ENCODE data around the gene CCDC154.
A peak's percentile ranks its signal among the peaks of the same experiment; 100 is the strongest.

CCDC154 gene

DNA sequence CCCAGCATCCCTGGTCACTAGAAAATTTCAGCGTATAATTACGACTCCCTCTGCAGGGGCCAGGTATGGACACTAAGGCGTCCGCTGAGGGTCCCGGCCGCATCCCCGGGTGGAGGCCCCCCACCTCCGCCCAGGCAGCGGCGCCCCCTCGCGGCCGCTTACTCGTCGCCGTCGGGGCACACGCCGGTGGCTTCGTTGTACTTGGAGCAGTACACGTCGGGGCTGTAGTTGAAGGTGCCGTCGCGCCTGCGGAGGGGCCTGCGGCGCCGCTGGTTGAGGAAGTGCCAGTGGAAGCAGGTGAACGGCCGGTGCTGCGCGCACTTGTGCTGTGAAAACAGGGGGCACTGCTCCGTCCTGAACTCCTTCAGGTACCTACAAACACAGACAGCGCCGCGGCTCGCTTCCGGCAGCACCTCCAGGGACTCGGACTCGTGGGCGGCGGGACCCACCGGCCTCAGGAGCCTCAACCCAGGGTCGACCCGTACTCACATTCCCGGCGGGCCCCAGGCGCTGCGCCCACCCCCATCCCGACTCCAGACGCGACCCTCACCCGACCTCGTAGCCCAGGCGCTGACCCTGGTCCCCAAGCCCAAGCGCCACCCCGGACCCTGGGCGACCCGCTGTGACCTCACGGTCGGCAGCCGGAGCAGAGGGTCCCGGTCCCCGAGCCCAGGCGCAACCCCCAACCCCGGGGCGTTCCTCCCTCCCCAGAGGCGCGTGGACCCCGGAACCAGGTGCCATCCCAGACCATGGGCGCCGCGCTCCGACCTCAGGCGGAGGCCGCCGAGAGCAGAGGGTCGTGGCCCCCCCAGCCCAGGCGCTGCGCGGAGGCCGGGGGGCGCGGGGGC, 30.4 kb downstream of the CCDC154 start:
- peak; percentile 27 for DNase-seq

DNA sequence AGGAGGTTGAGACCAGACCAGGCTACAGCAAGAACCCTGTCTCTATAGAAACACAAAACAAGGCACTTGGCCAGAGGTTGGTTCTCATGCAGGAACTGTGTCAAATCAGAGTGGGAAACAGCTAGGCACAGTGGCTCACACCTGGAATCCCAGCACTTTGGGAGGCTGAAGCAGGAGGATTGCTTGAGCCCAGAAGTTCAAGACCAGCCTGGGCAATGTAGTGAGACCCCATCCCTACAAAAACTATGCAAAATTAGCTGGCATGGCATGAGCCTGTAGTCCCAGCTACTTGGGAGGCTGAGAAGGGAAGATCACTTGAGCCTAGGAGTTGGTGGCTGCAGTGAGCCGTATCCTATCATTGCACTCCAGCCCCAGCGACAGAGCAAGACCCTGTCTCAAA, 31.5 kb downstream of the CCDC154 start:
- DNase-seq: no peak

DNA sequence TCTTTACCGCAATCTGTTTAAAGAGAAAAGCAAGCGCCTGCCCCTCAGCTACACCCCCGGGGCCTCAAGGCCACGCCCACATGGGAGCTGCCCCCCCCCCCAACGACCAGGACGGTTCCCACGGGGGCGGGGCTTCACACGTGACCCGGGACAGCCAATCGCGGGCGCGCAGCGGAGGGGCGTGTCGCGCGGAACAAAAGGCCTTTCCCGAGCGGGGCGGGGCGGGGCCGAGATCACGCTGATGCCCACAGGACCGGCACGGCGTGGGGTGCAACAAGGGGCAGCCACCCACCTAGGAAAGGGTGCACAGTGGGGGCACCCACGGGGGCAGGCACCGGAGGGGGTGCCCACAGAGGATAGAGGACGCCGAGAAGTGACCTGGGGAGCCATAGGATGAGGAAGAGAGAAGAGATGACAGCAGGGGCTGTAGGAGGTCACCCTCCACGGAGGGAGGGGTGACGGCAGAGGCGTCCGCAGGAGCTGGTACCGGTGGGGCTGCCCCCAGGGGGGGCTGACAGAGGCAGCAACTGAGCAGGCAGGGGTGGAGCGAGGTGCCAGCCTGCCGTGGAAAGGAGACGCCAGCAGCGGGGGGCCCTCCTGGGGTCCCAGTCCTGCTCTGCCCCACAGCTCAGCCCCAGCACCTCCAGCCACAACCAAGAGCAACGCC, 36.1 kb downstream of the CCDC154 start:
- peak; percentile 67 for DNase-seq

DNA sequence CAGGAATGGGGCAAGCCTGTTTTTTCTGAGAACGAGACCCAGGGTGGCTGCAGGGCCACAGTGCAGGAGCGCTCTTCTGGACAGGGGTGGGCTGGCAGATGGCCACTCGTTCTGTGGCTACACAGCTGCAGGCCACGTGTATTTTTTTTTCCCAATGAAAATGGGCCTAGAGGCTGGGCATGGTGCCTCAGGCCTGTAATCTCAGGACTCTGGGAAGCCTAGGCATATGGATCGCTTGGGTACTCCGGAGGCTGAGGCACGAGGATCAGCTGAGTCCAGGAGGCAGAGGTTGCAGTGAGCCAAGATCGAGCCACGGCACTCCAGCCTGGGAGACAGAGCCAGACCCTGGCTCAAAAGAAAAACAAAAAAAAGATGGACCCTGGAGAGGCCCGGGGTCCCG, 36.6 kb downstream of the CCDC154 start:
- DNase-seq: no peak

DNA sequence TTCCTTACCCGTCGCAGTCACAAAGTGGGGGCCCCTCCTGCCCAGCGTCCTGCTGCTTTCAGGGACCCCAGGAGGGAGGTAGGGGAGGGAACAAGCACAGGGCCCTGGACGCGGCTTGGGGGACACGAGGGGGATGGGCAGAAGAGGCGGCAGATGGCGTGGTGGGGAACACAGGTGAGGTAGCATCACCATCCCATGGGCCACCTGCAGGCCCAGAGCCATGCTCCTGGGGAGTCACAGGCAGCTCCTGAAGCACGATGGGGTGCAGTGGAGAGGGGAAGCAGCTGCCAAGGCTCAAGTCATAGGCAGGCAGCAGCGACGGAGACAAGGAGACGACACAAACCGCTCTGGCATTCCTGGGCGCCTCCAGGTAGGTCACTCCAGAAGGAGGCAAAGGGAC, 40.6 kb downstream of the CCDC154 start:
- DNase-seq: no peak

DNA sequence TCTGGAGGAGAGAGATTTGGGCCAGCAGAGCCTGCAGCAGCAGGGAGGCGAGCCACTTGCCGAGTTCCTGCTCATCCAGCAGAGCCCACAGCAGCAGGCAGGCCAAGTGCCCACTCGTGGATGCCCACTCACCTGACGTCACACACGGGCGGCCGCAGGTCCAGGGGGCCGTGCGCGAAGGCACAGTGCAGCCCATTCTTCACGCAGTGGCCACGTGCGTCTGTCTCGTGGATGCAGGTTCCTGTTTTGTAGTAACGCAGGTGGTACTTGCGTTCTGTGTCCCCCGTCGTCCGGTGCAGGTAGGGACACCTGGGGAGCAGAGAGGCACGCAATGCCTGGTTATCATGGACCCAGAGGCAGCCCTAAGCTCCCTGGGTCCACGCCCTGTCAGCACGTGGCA, 41.3 kb downstream of the CCDC154 start:
- no peak for DNase-seq

DNA sequence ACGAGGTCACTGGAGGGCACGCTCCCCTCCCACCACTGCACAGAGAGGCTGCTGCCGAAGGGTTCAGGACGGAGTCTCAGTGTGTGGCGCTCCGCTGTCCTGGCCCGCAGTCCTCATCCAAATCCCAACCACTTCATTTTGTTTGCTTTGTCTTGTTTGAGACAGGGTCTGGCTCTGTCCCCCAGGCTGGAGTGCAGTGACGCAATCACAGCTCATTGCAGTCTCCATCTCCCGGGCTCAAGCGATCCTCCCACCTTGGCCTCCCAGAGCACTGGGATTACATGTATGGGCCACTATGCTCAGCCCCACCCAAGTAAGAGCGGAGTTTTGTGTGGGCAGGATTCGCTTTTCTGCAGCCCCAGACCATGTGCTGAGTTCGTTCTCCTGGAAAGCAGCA, 42.6 kb downstream of the CCDC154 start:
- DNase-seq: no peak

DNA sequence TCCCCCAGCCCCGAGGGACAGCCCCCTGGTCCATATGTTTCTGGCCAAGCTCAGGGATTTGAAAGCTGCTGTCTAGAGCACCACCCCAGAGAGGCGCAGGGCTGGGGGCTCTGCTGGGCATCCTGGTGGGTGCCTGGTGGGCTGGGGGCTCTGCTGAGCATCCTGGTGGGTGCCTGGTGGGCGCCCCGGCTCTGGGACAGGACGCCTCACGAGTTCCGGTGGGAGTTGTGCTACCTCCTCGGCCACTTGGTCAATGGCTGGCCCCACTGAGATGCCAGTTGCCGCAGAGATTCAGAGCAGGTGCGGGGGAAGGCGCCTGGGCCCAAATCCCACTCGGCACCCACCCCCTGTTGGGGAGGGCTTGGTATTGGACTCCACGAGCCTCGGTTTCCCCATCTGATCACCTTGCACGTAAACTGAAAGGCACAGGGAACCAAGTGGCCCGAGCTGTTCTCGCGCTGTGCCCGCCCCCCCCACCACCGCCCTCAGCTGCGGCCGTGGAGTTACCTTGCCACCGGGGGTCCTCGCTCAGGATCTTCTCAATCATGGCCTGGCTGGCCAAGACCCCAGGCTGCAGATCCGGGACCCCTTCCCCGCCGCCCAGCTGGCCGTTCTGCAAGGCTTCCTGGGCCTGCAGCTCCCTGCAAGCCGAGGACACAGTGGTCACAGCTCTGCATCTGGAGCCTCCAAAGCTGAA, 43.1 kb downstream of the CCDC154 start:
- DNase-seq: no peak

DNA sequence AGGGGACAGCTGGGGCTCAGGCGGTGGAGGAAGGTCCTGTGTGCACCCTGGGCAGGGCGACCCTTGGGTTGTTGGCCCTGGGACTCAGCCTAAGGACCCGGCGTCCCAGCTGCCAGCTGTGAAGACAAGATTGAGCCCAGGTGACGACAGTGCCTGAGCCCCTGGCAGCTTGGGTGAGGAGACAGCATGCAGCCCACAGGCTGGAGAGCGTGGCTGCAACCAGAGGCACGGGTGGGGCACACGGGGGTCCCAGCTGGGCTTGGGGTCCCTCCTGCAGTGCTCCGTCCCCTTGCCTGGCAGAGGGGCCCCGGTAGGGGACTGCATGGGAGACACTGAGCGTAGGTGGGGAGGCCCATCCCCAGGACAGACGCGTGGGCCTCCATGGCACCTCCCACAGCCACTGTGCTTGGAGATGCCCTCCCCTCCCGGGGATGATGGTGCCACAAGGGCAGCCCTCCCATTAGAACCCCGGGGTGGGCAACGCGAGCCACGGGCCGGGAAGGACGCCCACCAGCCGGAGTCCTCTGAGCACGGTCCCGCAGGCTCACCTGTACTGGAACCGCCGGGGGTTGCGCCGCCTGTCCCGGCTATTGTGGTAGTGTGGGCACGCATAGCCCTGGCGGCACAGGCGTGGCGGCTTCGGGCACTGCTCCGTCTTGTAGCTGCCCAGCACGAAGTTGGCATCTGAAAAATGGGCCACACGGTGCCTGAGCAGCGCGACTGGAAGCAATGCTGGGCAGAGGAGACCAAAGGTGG, 45.4 kb downstream of the CCDC154 start:
- DNase-seq: no peak

DNA sequence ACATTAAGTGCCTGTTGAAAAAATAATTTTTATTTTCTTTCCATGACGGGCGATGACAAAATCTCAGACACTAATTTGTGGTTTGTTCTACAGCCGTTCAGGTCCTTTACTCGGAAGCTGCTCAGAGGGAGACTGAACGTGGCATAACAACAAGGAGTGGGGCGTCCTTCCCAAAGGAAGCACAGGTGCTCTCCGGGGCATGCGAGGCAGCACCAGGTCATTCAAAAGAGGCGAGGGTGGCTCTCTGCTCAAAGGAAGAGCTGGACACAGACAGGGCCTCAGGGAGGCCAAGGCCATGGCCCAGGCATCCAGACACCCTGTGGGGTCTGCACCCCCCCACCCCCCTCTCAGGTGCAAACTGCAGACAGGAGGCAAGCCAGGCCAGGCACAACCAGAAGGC, 46.0 kb downstream of the CCDC154 start:
- DNase-seq: no peak

DNA sequence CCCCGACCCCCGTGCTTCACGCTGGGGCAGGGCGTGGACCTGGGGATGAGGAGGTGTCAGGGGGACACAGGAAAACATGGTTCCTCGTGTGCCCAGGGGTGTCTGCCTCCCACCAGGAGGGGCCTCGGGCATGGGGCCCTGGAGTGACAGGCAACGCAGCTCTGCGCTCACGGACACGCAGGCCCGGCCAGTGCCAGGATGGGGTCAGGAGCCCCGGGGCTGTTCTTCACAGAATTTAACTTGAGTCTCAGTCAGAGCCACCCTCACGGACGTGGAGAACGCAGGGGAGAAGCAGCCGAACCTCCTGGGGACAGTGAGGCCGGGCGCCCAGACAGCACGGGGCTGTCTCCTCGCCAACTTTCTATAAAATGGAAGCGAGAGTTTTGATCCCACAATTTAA, 46.6 kb downstream of the CCDC154 start:
- no peak for DNase-seq

DNA sequence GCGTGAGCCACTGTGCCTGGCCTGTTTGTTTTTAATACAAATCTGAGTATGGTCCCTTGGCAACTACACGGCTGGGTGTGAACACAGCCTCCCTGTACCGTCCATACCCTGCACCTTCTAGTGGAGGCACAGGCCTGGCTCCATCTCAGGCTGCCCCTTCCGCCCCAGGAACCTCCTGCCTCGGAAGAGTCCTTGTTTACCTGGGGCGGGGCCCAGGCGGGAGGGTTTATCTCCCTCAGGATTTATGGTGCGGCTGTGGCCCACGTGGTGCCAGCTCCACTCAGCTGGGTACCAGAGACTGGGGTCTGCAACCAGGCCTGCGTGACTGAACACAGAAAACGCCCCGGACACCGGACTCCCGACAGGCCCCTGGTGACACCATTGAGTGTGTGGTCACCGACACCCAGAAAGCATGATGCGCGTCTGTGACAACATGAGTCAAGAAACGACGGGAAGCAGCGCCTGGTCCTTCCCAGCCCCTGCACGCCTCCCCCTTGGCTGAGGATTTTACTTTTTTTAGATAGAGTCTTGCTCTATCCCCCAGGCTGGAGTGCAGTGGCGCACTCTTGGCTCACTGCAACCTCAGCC, 48.8 kb downstream of the CCDC154 start:
- no peak for DNase-seq

DNA sequence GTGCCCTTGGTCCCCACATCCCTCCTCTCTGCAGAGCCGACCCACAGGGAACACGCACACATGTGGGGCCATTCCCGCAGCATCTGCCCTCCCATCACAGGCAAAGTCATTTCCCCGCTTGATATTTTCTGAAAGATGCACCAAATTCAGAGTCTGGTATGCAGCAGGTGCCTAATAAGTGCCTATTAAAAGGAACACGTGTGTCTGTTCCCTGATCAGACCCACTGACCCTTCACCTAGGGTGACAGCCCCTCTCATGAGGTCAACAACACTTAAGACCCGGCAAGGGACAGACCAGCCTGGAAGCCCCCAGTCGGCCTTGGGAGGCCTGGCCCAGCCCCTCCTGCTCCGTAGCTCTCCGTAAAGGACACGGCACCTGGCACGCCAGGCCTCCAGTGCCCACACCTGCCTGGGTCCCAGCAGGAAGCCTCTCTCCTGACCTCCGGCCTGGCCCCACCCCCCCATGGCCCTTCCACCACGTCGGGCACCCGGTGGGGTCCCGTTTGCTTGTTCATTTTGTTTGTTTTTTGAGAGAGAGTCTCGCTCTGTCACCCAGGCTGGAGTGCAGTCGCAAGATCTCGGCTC, 49.9 kb downstream of the CCDC154 start:
- DNase-seq: no peak

DNA sequence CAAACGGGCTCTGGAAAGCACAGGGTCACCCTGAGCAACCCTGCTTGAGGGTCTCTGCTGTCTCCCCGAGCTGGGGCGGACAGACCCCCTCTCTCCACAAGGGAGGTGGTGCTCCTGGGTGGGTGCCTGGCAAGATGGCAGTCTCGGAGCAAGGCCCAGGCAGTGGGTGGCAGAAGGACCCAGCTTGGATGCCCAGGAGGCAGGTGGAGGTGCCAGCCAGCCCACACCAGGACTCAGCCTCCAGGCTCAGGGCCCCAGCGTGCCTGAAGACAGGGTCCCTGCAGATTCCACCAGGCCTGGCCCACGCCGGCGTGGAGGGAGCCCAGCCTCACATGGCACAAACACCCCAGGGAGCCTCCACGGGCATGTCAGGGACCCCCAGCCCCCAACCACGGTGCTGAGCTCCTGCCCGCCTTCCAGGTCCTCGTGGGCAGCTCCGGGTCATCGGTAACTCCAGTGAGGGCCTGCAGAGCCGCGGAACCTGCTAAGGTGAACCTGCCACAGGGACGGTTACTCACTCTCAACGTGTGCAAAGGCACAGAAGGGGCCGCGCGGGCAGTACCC, 50.7 kb downstream of the CCDC154 start:
- no peak for DNase-seq

DNA sequence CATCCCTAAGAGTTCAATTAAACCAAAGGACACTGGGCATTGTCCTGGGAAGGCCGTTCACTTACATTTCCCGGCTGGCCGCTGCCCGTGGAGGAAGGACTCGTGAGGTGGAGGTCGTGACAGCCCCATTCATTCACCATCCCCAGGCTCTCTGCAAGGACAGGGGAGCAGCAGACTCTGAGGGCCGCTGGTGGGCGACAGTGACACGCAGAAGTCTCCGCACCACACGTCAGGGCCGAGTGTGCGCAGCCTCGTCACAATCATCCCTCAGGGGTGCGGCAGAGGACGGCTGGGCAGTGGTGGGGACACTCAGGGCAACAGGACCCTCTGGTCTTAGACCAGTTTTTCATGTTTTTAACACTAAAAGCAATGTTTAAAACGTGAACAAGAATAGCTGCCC, 51.5 kb downstream of the CCDC154 start:
- no peak for DNase-seq

DNA sequence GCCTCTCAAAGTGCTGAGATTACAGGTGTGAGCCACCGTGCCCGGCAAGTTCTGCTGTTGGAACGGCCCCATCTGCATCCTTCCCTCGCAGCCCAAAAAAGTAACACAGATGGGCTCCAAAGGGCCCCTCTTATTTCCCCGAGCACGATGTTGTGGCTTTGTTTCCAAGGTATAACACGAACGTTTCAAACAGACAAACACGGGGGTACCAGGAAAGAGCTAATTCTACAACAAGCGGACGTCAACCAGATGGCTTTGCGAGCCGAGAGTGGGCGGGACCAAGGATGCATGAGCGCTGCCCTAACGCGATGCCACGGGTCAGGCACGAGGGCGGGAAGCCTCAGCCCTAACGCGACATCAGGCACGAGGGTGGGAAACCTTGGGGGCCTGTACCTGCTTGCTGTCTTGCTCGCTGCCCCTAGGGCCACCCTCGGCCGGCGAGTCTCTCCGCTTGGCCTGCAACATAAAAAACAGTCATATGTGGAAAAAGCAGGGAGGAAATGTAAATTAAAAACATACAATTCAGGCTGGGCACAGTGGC, 54.0 kb downstream of the CCDC154 start:
- no peak for DNase-seq

DNA sequence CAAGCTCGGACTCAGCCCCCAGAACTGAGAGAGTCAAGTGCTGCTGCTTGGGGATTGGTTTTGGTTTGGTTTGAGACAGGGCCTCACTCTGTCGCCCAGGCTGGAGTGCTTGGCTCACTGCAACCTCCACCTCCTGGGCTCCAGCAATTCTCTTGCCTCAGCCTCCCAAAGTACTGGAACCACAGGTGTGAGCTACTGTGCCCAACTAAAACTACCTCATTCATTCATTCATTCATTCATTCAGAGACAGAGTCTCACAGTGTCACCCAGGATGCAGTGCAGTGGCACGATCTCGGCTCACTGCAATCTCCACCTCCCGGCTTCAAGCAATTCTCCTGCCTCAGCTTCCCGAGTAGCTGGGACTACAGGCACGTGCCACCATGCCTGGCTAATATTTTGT, 54.6 kb downstream of the CCDC154 start:
- DNase-seq: no peak

DNA sequence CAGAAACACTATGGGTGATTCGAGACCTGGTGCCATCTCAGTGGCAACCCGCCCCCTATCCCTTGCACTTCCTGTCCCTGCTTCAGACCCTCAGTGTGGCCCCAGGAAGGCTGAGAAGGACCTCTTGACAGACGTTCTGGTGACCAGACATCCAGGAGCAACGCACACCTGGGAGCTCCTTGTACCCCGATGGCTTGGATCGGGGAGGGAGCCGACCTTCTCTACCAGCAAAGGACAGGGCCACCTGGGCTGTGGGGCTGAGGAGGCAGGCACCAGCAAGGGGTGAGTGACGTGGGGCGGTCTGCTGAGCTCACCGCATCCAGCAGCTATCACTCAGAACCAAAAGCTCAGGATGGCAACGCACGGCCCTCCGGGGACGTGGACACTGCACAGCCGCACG, 57.0 kb downstream of the CCDC154 start:
- no peak for DNase-seq

DNA sequence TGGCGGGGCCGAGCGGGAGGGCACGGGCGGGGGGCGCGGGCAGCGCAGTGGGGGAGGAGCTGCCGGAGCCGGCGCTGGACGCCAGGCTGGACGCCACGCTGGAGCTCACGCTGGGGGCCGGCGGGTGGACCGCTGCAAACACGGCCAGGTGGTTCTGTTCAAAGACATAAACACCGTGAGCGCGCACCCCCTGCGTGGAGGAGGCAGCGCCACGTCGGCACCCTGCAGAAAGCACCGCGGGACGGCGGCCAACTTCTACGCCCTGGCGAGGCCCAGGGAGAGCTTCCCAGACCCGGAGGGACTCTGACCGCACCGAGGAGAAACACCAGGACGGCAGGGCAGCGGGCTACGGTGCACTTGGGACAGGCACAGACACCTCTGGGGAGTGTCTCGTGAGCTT, 59.1 kb downstream of the CCDC154 start:
- no peak for DNase-seq
